IMR-90 (cell line): ENCODE results near the gene CD151.

Experiments
- CTCF ChIP-seq: conservative IDR thresholded peaks from 2 replicates; pipeline ENCODE4 v1.5.1; 2012; ENCODE audit warnings: mild to moderate bottlenecking, low read depth, low read length, improper control_type of control experiment
- FOS ChIP-seq: fragments of 150-350 bp; IDR thresholded peaks from 2 replicates; pipeline ENCODE4 v1.6.1; 2016; ENCODE audit warnings: low read depth, low read length
- MXI1 ChIP-seq: IDR thresholded peaks from 2 replicates; pipeline ENCODE4 v1.6.1; 2012; ENCODE audit warnings: low read depth, mild to moderate bottlenecking, low read length, moderate library complexity, borderline replicate concordance
- POLR2A ChIP-seq: IDR thresholded peaks from 2 replicates; pipeline ENCODE4 v1.6.1; 2012; ENCODE audit warnings: mild to moderate bottlenecking, low read depth, low read length
- RCOR1 ChIP-seq: IDR thresholded peaks from 2 replicates; pipeline ENCODE4 v1.6.1; 2012; ENCODE audit warnings: mild to moderate bottlenecking, low read length, improper control_type of control experiment; ENCODE audit not compliant: insufficient replicate concordance

GRCh38 chr11:876545-876944, 43.8 kb downstream of the CD151 start:
- no peak for TF ChIP-seq CTCF
- no peak for TF ChIP-seq FOS
- TF ChIP-seq MXI1, result no peak
- no peak for TF ChIP-seq POLR2A
- no peak for TF ChIP-seq RCOR1
